T-cell (primary cell): ENCODE measurements around the gene ITGA5. TPM values are rescaled to one million over a fixed set of nuclear protein-coding genes. Genes with fewer than 3 reads are reported as not detected.

ENCODE experiments used
- ATAC-seq, 4 experiments: fragments of 200-7000 bp in 3 of 4; fragments of 150-1000 bp in 1 of 4; cut with Tn5 transposase; replicated peaks in 1 of 4; 1 replicate in 3 of 4; 2 replicates in 1 of 4; pipeline ENCODE4 v1.10.0; 2021; ENCODE audit warnings: moderate library complexity in 3 of 4, mild to moderate bottlenecking in 2 of 4, moderate number of reproducible peaks in 1 of 4
- CTCF ChIA-PET, 2 donors: fragments of 300-600 bp; sonication (Branson Sonifier 250); formaldehyde crosslinking; loops; one replicate each; lab custom pipeline; 2022; ENCODE audit warnings: antibody characterized with exemption in 2 of 2; lab: Charles Lee
- POLR2A ChIA-PET, 2 donors: fragments of 300-600 bp; sonication (Branson Sonifier 250); formaldehyde crosslinking; loops; one replicate each; lab custom pipeline; 2022; ENCODE audit warnings: antibody characterized with exemption in 2 of 2; lab: Charles Lee
- DNase-seq, 35 experiments: peaks; one replicate each; pipeline versions ENCODE4 v3.0.0 to v3.0.0-alpha.2; 2013 to 2023
- H3K27ac ChIP-seq: one replicate; pipeline ENCODE4 v1.5.1; 2013; ENCODE audit warnings: low read length
- H3K27me3 ChIP-seq, 2 experiments: replicated peaks in 1 of 2; 1 replicate in 1 of 2; 2 replicates in 1 of 2; pipeline versions ENCODE4 v1.6.1 to v1.7.0; 2013; ENCODE audit warnings: low read length in 1 of 2, mixed read lengths in 1 of 2; ENCODE audit not compliant: control insufficient read depth in 2 of 2, insufficient read depth in 2 of 2; ENCODE audit errors: extremely low read depth in 1 of 2
- H3K36me3 ChIP-seq, 2 donors: 1 replicate in 1 of 2; 2 replicates in 1 of 2; pipeline versions ENCODE4 v1.6.1 to v1.7.0; 2013; ENCODE audit warnings: low read length in 1 of 2; ENCODE audit not compliant: control insufficient read depth in 2 of 2, insufficient read depth in 1 of 2; ENCODE audit errors: extremely low read depth in 1 of 2
- H3K4me1 ChIP-seq, 2 experiments: 1 replicate in 1 of 2; 2 replicates in 1 of 2; pipeline versions ENCODE4 v1.6.1 to v1.7.0; 2013; ENCODE audit warnings: low read length in 2 of 2, mixed read lengths in 1 of 2; ENCODE audit not compliant: insufficient read depth in 2 of 2, control insufficient read depth in 1 of 2; ENCODE audit errors: extremely low read depth in 1 of 2
- H3K4me3 ChIP-seq, 2 donors: 1 replicate in 1 of 2; 2 replicates in 1 of 2; pipeline versions ENCODE4 v1.5.1 to v1.7.0; 2013; ENCODE audit warnings: mild to moderate bottlenecking in 2 of 2, low read length in 1 of 2, moderate library complexity in 1 of 2; ENCODE audit not compliant: control insufficient read depth in 1 of 2; ENCODE audit errors: extremely low read depth in 1 of 2
- H3K9me3 ChIP-seq: 2 replicates; pipeline ENCODE4 v1.7.0; 2013
- H3K27ac Mint-ChIP-seq, 2 donors: one replicate each; pipeline ENCODE4 v1.8.0; 2020 to 2021; ENCODE audit warnings: mild to moderate bottlenecking in 2 of 2, mixed read lengths in 2 of 2
- H3K27me3 Mint-ChIP-seq, 2 donors: one replicate each; pipeline ENCODE4 v1.8.0; 2021 to 2022; ENCODE audit warnings: mixed read lengths in 2 of 2
- H3K36me3 Mint-ChIP-seq: one replicate; pipeline ENCODE4 v1.8.0; 2021; ENCODE audit warnings: mixed read lengths
- H3K4me1 Mint-ChIP-seq, 3 donors: one replicate each; pipeline ENCODE4 v1.8.0; 2020 to 2022; ENCODE audit warnings: mixed read lengths in 3 of 3, mild to moderate bottlenecking in 1 of 3
- H3K4me3 Mint-ChIP-seq, 3 donors: one replicate each; pipeline ENCODE4 v1.8.0; 2020 to 2022; ENCODE audit warnings: mild to moderate bottlenecking in 3 of 3, mixed read lengths in 3 of 3, moderate library complexity in 3 of 3
- H3K9me3 Mint-ChIP-seq, 3 donors: one replicate each; pipeline ENCODE4 v1.8.0; 2020 to 2022; ENCODE audit warnings: mixed read lengths in 3 of 3
- WGBS: methylation state at CpG from one replicate; pipeline ENCODE4 v1.1.5; 2013; ENCODE audit warnings: missing lambda C conversion rate; ENCODE audit not compliant: insufficient coverage; 5-methylcytosine and 5-hydroxymethylcytosine counted together
- total RNA-seq, 35 experiments: library from RNA in 6 of 35; stranded (reverse) in 6 of 35; fragments of 120-200 nt in 1 of 35; gene quantifications; one replicate each; pipeline versions ENCODE4 v1.2.1 to v1.2.4 and lab custom pipeline; 2013 to 2026

ITGA5 gene
- total RNA-seq, 5 donors from 2014 or later (not counting 1 experiment from before 2014, with no cell fraction given), result 58.6 to 183 (median 169) TPM

GRCh38 chr12:54384591-54385041, 34.5 kb downstream of the ITGA5 start, which contains the start of gene ZNF385A:
Gene ZNF385A, minus strand, starts transcription at chr12:54384733. Its CDS starts 219 bp downstream, at chr12:54384514.
- Histone ChIP-seq H3K36me3 (no peaks in the 10 kb centered on the region), H3K27me3 (peaks cover 0 to 2% of the 10 kb centered on the region in 2 experiments), H3K9me3 (no peaks in the 10 kb centered on the region), H3K4me3 (no peak within 1 kb of the TSS), H3K4me1 (peaks cover 0 to 3% of the 10 kb centered on the region in 2 experiments), H3K27ac (no peak within 1 kb of the TSS)
- WGBS, result no CpG with 5 or more reads among the region's 1 CpG
- Mint-ChIP-seq H3K27ac (no peak within 1 kb of the TSS), H3K4me1 (peaks cover 4 to 17% (median 9%) of the 10 kb centered on the region in 3 donors), H3K4me3 (no peak within 1 kb of the TSS), H3K9me3 (no peaks in the 10 kb centered on the region), H3K36me3 (no peaks in the 10 kb centered on the region), H3K27me3 (no peaks in the 10 kb centered on the region)
- ATAC-seq (no peak), DNase-seq (peak in 1 of 35 experiments; percentile 37)
- CTCF ChIA-PET, result interaction anchor here (0.6 to 0.8 kb wide), 2 partner anchors 55 to 87 kb away, joined by 4 to 5 read pairs; no protein-coding TSS in a partner anchor
- POLR2A ChIA-PET, result no interaction called here

GRCh38 chr12:54383041-54383609, 35.9 kb downstream of the ITGA5 start:
- Histone ChIP-seq H3K4me1 (peaks cover 0 to 8% of the 10 kb centered on the region in 2 experiments), H3K9me3 (no peaks in the 10 kb centered on the region), H3K4me3 (no peak overlapping the region), H3K27me3 (peaks cover 0 to 2% of the 10 kb centered on the region in 2 experiments), H3K36me3 (no peaks in the 10 kb centered on the region), H3K27ac (no peak overlapping the region)
- no peaks in the 10 kb centered on the region for H3K27me3 Mint-ChIP-seq
- no peaks in the 10 kb centered on the region for H3K36me3 Mint-ChIP-seq
- 85% methylated on average over 2 of the region's 3 CpGs for WGBS
- no peak for ATAC-seq
- H3K27ac Mint-ChIP-seq, result peak overlapping the region in 1 of 2 donors; percentile 63
- POLR2A ChIA-PET, result no interaction called here
- CTCF ChIA-PET, result interaction anchor here in 1 of 2 donors (1.9 kb wide), 1 partner anchor 56 kb away, joined by 4 read pairs; no protein-coding TSS in a partner anchor
- peaks cover 8 to 20% (median 15%) of the 10 kb centered on the region in 3 donors for H3K4me1 Mint-ChIP-seq
- H3K9me3 Mint-ChIP-seq, result no peaks in the 10 kb centered on the region
- H3K4me3 Mint-ChIP-seq, result no peak overlapping the region
- DNase-seq, result no peak

- H3K36me3 Mint-ChIP-seq, result no peaks in the 10 kb centered on the region
- Histone ChIP-seq H3K36me3 (no peaks in the 10 kb centered on the region), H3K27me3 (peaks cover 0 to 2% of the 10 kb centered on the region in 2 experiments), H3K27ac (no peak overlapping the region), H3K9me3 (no peaks in the 10 kb centered on the region), H3K4me1 (peaks cover 0 to 8% of the 10 kb centered on the region in 2 experiments), H3K4me3 (no peak overlapping the region)
- DNase-seq (no peak), ATAC-seq (no peak)
- H3K4me1 Mint-ChIP-seq, result peaks cover 8 to 15% (median 13%) of the 10 kb centered on the region in 3 donors
- H3K4me3 Mint-ChIP-seq, result no peak overlapping the region
- ChIA-PET CTCF (interaction anchor here (0.6 to 3.1 kb wide), 11 partner anchors 12 to 160 kb away, joined by 3 to 18 read pairs (median 4); partner anchors contain the start of gene NCKAP1L (in 1 of the 2)), POLR2A (interaction anchor here (0.6 to 0.7 kb wide), 2 partner anchors 9 to 10 kb away, joined by 3 to 7 read pairs; no protein-coding TSS in a partner anchor)
- H3K9me3 Mint-ChIP-seq, result no peaks in the 10 kb centered on the region
- no CpG with 5 or more reads among the region's 4 CpGs for WGBS
- no peaks in the 10 kb centered on the region for H3K27me3 Mint-ChIP-seq
- H3K27ac Mint-ChIP-seq, result no peak overlapping the region
Measured at GRCh38 chr12:54381136-54381535, 37.9 kb downstream of the ITGA5 start.

GRCh38 chr12:54379398-54380201, 39.5 kb downstream of the ITGA5 start:
- Mint-ChIP-seq H3K27ac (peak overlapping the region in 1 of 2 donors; percentile 9), H3K9me3 (no peaks in the 10 kb centered on the region), H3K27me3 (no peaks in the 10 kb centered on the region), H3K4me3 (peak overlapping the region; percentile 1 to 72 (median 64)), H3K4me1 (peaks cover 8 to 15% (median 10%) of the 10 kb centered on the region in 3 donors), H3K36me3 (no peaks in the 10 kb centered on the region)
- H3K27me3 ChIP-seq, result no peaks in the 10 kb centered on the region
- H3K9me3 ChIP-seq, result no peaks in the 10 kb centered on the region
- DNase-seq (peak; percentile 73 to 92 (median 85)), ATAC-seq (peak; percentile 94 to 98 (median 96))
- peaks cover 0 to 8% of the 10 kb centered on the region in 2 experiments for H3K4me1 ChIP-seq
- peak overlapping the region in 1 of 2 donors; percentile 25 for H3K4me3 ChIP-seq
- 22% methylated on average over 14 of the region's 19 CpGs for WGBS
- ChIA-PET CTCF (interaction anchor here (0.5 to 3.1 kb wide), 29 partner anchors 9 to 633 kb away, joined by 3 to 18 read pairs (median 5); partner anchors contain the start of genes COPZ1 (in 1 of the 2) and NCKAP1L (in 1 of the 2)), POLR2A (interaction anchor here in 1 of 2 donors (0.5 kb wide), 1 partner anchor 83 kb away, joined by 9 read pairs; no protein-coding TSS in a partner anchor)
- no peaks in the 10 kb centered on the region for H3K36me3 ChIP-seq
- H3K27ac ChIP-seq, result no peak overlapping the region

GRCh38 chr12:54378796-54379397, 40.2 kb downstream of the ITGA5 start:
- Histone ChIP-seq H3K36me3 (no peaks in the 10 kb centered on the region), H3K27ac (no peak overlapping the region), H3K4me1 (peaks cover 0 to 8% of the 10 kb centered on the region in 2 experiments), H3K4me3 (peak overlapping the region in 1 of 2 donors; percentile 25), H3K27me3 (no peaks in the 10 kb centered on the region), H3K9me3 (no peaks in the 10 kb centered on the region)
- ChIA-PET CTCF (interaction anchor here (0.5 to 3.1 kb wide), 24 partner anchors 8 to 1492 kb away, joined by 3 to 18 read pairs (median 5); partner anchors contain the start of genes COPZ1 (in 1 of the 2) and NCKAP1L (in 1 of the 2)), POLR2A (interaction anchor here in 1 of 2 donors (0.5 kb wide), 1 partner anchor 45 kb away, joined by 5 read pairs; no protein-coding TSS in a partner anchor)
- no peaks in the 10 kb centered on the region for H3K36me3 Mint-ChIP-seq
- H3K4me3 Mint-ChIP-seq, result peak overlapping the region in 2 of 3 donors; percentile 64 to 72
- no peaks in the 10 kb centered on the region for H3K9me3 Mint-ChIP-seq
- DNase-seq (peak in 1 of 35 experiments; percentile 31), ATAC-seq (peak in 3 of 4 experiments; percentile 35 to 68 (median 45))
- 83% methylated on average over 39 of the region's 49 CpGs for WGBS
- H3K27me3 Mint-ChIP-seq, result no peaks in the 10 kb centered on the region
- H3K4me1 Mint-ChIP-seq, result peaks cover 7 to 15% (median 8%) of the 10 kb centered on the region in 3 donors
- no peak overlapping the region for H3K27ac Mint-ChIP-seq
